RWPE2 (cell line): Measurements from ENCODE around the gene UCK1.

Experiments used
- ATAC-seq: fragments of 200-7000 bp; cut with Tn5 transposase; 3 replicates; pipeline ENCODE4 v1.9.1; 2021; ENCODE audit warnings: low read depth
- DNase-seq: peaks from one replicate; pipeline ENCODE4 v3.0.0-alpha.2; 2020; ENCODE audit warnings: low spot score
- H3K27ac ChIP-seq: fragments of 450-650 bp; 2 replicates; pipeline ENCODE4 v1.5.1; 2017; ENCODE audit warnings: mild to moderate bottlenecking; ENCODE audit not compliant: poor library complexity, severe bottlenecking
- H3K27me3 ChIP-seq: fragments of 250-450 bp; sonication (Bioruptor Pico); 2 replicates; pipeline ENCODE4 v1.5.1; 2021; ENCODE audit warnings: mild to moderate bottlenecking, moderate library complexity; ENCODE audit not compliant: insufficient read depth, poor library complexity, severe bottlenecking
- H3K36me3 ChIP-seq: fragments of 250-450 bp; sonication (Bioruptor Pico); 2 replicates; pipeline ENCODE4 v1.5.1; 2020; ENCODE audit warnings: low read depth, mild to moderate bottlenecking, moderate library complexity
- H3K4me1 ChIP-seq: fragments of 250-450 bp; sonication (Bioruptor Pico); 2 replicates; pipeline ENCODE4 v1.5.1; 2021; ENCODE audit warnings: mild to moderate bottlenecking, moderate library complexity; ENCODE audit not compliant: insufficient read depth, poor library complexity, severe bottlenecking
- H3K4me3 ChIP-seq: fragments of 250-450 bp; sonication (Bioruptor Pico); 2 replicates; pipeline ENCODE4 v1.5.1; 2021; ENCODE audit warnings: mild to moderate bottlenecking, moderate library complexity; ENCODE audit not compliant: severe bottlenecking
- H3K9me3 ChIP-seq: fragments of 250-450 bp; sonication (Bioruptor Pico); 2 replicates; pipeline ENCODE4 v1.5.1; 2021; ENCODE audit warnings: mild to moderate bottlenecking, moderate library complexity; ENCODE audit not compliant: severe bottlenecking
- TF ChIP-seq, protein P1 (sequence below): fragments of 450-650 bp; IDR thresholded peaks from one replicate; pipeline ENCODE4 v1.5.1; 2017; ENCODE audit warnings: mild to moderate bottlenecking, moderate library complexity; ENCODE audit not compliant: poor library complexity, severe bottlenecking

The UCK1 gene

DNA sequence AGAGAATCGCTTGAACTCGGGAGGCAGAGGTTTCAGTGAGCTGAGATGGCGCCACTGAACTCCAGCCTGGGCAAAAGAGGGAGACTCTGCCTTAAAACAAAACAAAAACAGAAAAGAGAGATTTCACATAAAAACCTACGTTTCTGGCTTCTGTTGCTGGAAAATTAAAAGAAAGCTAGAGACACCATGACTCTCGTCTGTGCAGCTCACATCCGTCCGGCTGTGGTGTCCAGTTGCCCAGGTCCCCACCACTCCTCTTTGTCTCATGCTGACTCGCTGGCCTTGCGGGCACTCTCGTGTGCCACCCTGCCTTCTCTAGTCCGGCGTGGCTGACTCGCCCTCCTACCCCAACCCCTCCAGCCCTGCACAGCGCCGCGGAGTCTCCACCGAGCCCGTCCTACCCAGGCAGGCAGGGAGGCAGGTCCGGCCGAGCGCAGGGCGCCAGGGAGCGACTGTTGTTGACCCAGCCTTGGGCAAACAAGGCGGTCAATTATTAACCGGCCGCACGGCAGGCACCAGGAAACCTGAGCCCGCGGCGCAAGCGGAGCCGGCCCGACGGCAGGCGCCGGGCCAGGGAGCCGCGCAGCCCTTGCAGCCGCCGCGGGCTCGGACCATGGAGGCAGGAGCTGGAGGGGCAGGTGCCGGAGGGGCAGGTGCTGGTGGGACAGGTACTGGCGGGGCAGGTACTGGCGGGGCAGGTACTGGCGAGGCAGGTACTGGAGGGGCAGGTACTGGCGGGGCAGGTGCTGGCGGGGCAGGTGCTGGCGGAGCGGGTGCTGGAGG lies 14.1 kb upstream of the UCK1 start, which contains the start of gene PRRT1B:
Gene PRRT1B, plus strand, starts transcription at position 521 of the 783 bp plus-strand sequence. Its CDS starts 93 bp downstream, at position 614.
- TF ChIP-seq, protein P1, sequence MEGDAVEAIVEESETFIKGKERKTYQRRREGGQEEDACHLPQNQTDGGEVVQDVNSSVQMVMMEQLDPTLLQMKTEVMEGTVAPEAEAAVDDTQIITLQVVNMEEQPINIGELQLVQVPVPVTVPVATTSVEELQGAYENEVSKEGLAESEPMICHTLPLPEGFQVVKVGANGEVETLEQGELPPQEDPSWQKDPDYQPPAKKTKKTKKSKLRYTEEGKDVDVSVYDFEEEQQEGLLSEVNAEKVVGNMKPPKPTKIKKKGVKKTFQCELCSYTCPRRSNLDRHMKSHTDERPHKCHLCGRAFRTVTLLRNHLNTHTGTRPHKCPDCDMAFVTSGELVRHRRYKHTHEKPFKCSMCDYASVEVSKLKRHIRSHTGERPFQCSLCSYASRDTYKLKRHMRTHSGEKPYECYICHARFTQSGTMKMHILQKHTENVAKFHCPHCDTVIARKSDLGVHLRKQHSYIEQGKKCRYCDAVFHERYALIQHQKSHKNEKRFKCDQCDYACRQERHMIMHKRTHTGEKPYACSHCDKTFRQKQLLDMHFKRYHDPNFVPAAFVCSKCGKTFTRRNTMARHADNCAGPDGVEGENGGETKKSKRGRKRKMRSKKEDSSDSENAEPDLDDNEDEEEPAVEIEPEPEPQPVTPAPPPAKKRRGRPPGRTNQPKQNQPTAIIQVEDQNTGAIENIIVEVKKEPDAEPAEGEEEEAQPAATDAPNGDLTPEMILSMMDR: no peak
- H3K4me3 ChIP-seq: no peak within 1 kb of the TSS

DNA sequence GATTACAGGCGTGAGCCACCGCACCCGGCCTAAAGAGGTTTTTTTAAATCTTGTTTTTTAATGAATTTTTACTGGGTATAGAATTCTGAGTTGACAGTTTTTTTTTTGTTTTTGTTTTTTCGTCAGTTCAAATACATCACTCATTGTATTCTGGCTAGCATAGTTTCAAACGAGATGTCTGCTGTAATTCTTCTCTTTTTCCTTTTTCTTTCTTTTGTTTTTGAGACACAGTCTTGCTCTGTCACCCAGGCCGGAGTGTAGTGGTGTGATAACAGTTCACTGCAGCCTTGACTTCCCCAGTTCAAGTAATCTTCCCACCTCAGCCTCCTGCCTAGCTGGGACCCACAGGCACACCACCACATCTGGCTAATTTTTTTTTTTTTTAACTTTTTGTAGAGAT lies 12.1 kb upstream of the UCK1 start:
- no peaks in the 10 kb centered on the region for H3K36me3 ChIP-seq
- no peaks in the 10 kb centered on the region for H3K4me1 ChIP-seq
- no peak overlapping the region for H3K27ac ChIP-seq
- TF ChIP-seq, protein P1: no peak
- DNase-seq: no peak
- ATAC-seq: no peak
- peaks cover 38% of the 10 kb centered on the region for H3K27me3 ChIP-seq
- peaks cover 3% of the 10 kb centered on the region for H3K9me3 ChIP-seq
- no peak overlapping the region for H3K4me3 ChIP-seq

More for the DNA sequence above, 14.1 kb upstream of the UCK1 start, which contains the start of gene PRRT1B:
- Histone ChIP-seq H3K27me3 (peaks cover 47% of the 10 kb centered on the region), H3K36me3 (no peaks in the 10 kb centered on the region), H3K9me3 (peaks cover 3% of the 10 kb centered on the region), H3K4me1 (no peaks in the 10 kb centered on the region), H3K27ac (no peak within 1 kb of the TSS)
- DNase-seq (no peak), ATAC-seq (peak; percentile 55)

DNA sequence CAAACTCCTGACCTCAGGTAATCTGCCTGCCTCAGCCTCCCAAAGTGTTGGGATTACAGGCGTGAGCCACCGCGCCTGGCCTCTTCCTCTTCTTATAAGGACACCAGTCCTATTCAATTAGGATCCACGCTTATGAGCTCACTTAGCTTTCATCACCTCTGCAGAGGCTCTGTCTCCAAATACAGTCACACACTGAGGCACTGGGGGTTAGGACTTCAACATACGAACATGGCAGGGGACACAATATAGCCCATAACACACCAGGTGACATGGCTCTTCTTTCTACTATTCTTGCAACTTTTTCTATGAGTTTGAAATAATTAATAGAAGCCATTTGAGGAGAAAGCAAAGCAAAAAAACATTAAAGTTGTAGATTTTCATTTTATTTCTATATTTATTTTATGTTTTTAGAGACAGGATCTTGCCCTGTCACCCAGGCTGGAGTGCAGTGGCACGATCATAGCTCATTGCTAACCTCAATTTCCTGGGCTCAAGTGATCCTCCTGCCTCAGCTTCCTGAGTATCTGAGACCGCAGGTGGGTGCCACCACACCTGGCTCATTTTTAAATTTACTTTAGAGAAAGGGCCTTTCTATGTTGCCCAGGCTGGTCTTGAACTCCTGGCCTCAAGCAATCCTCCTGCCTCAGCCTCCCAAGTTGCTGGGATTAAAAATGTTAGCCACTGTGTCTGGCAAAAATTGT lies 8.3 kb upstream of the UCK1 start:
- H3K36me3 ChIP-seq: no peaks in the 10 kb centered on the region
- no peak overlapping the region for H3K4me3 ChIP-seq
- TF ChIP-seq, protein P1: no peak
- H3K9me3 ChIP-seq: peaks cover 3% of the 10 kb centered on the region
- no peak overlapping the region for H3K27ac ChIP-seq
- H3K4me1 ChIP-seq: no peaks in the 10 kb centered on the region
- ATAC-seq (no peak), DNase-seq (no peak)
- H3K27me3 ChIP-seq: peaks cover under 1% of the 10 kb centered on the region

DNA sequence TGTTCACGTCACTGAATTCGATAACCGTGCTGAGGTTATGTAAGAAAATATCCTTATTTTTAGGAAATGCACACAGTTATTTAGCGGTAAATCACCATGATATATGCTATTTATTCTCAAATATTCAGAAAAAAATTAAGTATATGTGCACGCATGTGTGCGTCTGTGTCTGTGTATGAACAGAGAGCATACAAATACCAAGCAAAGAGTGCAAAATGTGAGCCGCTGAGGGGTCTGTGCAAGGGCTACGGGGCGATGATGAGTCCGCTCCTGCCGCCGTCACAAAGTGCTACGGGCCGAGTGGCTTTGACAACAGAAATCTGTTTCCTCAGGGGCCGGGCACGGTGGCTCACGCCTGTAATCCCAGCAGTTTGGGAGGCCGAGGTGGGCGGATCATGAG lies 6.9 kb upstream of the UCK1 start:
- no peaks in the 10 kb centered on the region for H3K36me3 ChIP-seq
- TF ChIP-seq, protein P1: no peak
- ATAC-seq (no peak), DNase-seq (no peak)
- no peaks in the 10 kb centered on the region for H3K9me3 ChIP-seq
- H3K27ac ChIP-seq: no peak overlapping the region
- H3K4me3 ChIP-seq: no peak overlapping the region
- H3K27me3 ChIP-seq: no peaks in the 10 kb centered on the region
- no peaks in the 10 kb centered on the region for H3K4me1 ChIP-seq
